NCI-H187 (cell line): ENCODE results near the gene CYB561D1.

ENCODE experiments used
- DNase-seq, 2 experiments: peaks; one replicate each; lab custom pipeline; 2025; lab: John Stamatoyannopoulos, UW

The CYB561D1 gene

DNA sequence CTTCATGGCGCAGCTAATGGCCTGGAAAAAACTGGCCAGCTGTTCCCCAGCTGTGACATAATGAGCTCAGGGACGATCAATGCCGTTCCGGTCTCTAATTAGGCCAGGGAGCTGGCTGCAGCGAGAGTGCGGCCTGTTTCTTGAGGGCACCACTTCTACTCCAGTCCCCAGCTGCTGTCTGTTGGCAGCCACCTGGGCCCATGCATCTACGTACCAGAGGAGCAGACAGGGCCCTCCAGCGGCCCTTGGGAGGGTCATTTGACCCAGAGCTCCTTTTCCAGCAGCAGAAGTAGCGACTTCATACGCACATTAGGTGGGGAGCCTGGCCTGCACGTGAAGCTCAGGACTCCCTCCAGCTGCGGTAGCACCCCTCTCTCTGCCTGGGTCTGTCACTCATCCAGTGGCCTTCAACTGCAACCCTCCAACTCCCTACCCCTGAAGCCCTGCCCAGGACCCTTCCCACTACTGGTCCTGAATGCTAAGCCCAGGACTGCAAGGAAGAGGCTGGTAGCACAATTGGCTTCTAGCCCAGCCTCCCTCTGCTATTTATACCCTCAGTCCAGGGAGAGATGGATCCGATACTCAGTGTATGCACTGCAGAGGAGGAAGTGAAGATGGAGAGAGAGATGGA lies 36.7 kb downstream of the CYB561D1 start:
- DNase-seq = peak in 1 of 2 experiments; percentile 38

DNA sequence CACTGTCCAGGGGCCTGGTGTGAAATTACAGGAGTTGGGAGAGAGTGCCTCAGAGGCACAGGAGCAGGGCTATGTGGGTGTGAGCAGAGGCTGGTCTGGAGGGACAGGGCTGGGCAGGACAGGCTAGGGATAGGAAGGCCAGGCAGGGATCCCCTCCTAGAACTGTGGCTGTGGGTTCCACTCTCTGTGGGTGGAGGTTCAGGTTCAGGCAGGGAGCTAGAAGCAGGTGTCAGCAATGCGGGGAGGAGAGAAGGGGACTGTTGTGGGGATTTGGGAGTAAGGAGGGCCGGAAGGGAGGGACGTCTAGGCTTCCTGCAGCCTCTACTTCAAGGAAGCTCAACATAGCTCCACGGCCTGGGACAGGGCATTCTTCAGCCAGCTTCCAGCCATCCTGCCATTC lies 37.5 kb downstream of the CYB561D1 start:
- DNase-seq = no peak

DNA sequence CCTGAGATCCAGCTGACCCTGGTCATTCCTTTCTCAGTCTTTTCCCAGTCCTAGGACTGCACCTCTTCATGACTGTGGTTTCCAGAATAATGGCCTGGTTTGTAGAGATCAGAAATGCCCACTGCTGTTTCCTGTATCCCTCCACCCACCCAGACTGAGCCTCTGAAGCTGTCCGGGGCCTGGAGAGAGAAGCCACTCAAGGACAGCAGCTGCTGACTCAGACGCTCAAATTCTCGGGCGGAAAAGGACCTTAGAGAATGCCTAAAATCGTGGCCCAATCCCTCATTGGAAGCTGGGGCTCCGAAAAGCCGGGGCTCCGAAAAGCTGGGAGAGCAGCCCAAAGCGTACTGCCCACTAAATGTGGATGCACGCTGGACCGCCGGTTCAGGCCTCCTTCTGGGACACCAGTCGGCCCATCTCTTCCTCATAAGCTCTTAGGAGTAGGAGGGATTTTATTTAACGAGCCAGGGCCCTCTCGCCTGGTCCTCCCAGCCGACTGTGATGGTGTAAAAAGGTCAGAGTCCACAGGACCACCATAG lies 38.0 kb downstream of the CYB561D1 start:
- DNase-seq = no peak

DNA sequence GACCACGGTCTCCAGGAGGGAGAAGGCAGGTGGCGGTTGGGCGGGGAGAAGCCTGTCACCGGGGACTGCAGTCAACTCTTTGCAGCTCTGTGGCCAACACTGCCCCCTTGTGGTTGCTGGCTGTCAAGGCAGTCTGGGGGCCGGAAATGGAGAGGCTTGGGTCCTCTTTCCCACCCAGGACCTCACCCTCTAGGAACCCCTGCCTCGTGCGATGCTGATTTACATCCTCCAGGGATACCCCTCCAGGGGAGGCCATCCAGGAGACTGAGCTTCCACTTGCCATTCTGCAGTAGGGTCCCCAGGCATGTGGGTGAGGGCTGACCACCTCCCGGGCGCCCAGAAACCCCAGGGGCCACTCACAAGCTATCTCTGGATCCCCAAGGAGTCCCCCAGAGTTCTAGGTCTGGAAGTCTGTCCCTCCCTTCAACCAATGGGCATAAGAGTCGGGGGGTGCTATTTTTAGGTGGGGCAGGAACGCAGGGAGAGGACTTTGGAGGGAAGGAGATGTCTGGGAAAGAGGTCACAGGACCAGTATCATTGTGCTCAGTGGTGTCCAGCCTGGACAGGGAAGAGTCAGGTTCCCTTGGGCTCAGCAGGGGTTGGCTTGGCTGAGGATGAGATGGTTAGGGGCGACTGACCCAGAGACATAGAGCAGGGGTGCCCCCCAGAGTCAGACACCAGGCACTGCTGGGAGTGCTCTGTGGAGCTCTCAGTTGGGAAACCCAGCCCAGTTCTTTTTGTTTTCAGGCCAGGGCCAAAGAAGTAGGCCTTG lies 38.7 kb downstream of the CYB561D1 start:
- peak; percentile 52 to 65 for DNase-seq

DNA sequence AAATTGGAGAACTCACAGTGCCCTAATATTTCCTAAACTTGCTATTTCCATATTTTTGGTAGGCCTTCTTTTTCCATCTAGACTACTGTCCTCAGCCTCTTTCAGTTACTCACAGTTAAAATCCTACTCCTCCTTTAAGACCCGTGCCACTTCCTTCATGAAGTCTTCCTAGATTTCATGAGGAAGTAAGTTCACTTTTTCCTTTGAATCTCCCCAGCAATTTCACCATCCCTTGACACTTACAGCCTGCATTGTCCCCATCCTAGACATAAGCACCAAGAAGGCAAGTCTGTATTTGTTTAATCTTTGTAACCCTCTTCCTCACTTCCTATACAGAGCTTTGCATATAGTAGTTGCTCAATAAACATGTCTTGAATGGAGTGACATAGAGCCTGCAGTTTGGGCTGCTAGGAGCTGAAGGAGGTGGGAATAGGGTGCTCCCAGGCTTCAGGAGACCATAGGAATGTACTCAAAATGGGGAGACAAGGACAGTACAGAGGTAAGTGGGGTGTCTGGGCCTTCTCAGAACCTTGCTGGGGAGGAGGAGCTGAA lies 40.5 kb downstream of the CYB561D1 start:
- DNase-seq = no peak

DNA sequence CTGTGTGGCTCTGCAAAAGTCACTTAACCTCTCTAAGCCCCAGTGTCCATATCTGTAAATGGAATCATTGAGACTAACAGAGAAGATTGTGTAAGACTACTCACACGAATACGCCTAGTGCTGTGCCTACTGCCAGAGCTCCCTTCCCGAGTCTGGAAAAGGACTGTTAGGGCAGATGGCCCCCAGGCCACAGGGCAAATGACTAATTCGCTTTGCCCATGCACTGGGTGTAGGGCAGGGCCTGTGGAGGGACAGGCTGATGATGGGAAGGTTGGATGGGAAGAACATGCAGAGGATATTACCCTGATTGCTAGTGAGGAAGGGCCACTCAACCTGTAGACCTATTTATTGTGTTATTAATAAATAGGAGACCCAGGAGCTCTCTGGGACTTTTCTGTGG lies 41.6 kb downstream of the CYB561D1 start:
- no peak for DNase-seq

DNA sequence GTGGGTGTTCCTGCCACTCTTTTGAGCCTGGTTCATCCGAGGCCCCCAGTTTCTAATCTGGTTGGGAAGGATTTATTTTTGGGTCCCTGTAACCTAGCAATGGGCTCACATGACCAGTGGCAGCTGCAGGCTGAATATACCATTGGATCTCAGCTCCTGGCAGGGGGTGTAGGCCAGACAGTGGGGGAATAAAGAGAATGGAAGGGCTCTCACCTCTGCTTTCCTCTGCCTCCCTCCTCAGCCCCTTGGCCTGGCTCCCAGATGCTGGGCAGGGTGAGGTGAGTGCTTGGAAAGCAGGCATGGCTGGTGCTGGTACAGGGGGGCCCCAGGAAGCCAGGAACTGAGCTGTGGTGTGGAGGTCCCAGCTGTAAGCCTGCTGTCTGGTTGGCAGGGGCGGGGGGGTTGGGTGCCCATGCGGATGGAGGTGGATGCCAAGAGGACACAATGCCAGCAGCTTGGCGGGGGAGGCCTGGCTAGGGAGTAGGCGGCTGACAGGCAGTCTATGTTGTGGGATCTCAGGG lies 42.1 kb downstream of the CYB561D1 start:
- no peak for DNase-seq

DNA sequence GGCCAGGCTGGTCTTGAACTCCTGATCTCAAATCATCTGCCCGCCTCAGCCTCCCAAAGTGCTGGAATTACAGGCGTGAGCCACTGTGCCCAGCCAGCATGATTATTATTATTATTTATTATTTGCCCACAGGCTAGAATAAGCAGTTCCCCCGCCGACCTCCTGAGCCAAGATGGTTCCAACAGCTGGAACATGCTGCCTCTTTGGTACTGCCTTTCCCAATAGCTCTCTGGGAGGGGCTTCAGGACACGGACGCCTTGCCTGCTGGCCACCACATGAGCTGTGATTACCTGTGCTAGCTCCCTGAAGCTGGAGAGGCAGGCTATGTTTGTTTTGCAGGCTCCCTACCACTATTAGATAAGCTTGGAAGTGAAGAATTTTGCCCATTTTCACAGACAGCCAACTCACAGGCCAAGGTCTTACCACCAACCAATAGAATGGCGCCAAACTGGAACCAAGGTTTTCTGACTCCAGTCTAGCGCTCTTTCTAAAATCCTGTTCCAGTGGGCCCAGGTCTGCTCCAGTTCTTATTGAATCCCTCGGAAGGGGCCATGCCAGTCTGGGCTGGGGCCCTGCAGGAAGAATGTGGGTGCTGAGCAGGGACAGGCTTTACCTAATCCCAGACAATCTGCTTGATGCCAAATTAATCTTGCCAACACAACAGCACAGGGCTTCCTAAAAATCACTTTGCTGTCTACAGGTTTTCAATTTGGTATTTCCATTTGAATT lies 43.7 kb downstream of the CYB561D1 start:
- no peak for DNase-seq

DNA sequence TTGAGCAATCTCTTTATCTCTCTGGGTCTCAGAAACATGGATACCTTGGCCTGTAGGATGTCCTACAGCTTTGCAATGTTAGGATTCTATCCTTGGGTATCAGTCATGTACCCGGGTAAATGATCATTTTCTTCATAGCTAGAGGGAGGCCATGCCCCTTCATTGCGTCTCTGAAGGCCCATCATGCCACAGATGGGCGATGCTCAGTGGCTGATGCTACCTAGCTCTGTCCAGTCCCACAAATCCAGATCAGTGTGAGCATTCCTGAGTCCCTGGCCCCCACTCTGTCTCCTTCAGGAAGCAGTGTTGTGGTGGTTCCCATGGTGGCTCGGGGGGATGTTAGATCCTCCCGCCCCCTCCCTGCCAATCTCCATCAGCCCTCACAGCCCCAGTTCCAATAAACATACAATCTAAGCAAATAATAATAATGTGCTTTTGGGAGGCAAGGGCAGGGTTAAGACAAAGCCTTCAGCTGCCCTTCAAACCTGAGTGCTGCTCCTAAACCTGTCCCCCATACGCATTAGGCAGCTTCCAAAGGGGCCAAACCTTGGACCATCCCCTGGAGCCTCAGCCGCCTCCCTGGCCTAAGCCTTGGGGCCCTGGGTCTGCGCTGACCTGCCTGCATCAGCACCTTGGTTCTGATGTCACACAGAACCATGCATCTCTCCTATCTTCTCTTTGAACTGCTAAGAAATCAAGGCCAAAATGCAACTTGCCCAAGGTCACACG lies 45.1 kb downstream of the CYB561D1 start:
- DNase-seq = no peak

DNA sequence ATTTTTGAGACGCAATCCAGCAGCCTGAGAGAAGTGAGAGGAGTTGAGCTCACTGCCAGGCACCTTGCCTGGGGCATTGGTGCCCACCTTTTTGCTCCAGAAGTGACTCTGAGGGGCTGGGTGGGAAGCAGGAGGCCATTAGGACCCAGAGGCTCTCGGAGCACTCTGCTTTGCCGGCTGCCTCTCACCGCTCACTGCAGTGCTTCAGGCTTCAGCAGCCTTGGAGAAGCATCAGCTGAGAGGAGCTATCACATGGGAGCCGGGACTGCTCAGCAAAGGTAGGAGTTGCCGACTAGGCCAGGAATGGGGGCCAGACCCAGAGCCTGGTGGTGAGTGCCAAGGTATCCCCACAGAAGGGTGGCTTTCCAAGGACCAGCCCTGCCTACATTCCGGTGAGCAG lies 45.8 kb downstream of the CYB561D1 start, which contains the start of gene GPR61:
GPR61 (plus strand) TSS at position 197 of the 400 bp plus-strand sequence. CDS start 3,151 bp downstream, outside the sequence.
- DNase-seq = no peak

DNA sequence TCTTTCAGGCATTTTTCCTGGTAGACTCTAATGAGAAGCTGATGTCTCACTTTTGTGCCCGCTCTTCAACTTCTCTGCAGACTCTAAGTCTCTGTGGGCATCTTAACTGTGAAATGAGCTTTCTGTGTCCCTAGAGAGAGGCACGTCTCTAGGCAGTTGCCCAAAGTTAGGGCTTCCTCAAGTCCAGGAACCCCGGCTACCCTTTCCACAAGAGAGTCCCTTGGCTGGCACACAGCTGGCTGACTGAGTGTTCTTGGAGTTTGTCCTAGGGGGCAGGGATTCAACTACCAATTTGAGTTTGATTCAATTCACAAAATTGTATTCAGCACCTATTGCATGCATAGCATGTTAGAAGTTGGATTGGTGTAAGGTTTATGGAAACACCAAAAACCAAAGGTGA lies 47.2 kb downstream of the CYB561D1 start:
- DNase-seq = no peak

DNA sequence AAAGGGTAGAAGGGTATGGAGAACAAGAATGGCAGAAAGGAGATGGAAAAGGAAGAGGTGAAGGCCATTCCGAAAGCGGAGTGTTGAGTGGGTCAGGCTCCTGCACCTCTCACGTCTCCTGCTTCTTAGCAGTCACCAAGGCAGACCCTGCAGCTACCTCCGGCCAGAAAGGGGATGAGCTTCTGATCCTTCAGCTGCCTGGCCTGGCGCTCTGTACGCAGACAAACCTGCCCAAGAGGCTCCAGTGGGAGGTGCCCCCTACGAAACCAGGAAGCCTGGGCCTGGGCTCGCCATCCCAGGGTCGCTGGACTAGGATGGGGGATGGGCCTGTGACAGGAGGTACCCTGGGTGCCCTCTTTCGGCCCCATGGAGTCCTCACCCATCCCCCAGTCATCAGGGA lies 48.8 kb downstream of the CYB561D1 start:
- no peak for DNase-seq

DNA sequence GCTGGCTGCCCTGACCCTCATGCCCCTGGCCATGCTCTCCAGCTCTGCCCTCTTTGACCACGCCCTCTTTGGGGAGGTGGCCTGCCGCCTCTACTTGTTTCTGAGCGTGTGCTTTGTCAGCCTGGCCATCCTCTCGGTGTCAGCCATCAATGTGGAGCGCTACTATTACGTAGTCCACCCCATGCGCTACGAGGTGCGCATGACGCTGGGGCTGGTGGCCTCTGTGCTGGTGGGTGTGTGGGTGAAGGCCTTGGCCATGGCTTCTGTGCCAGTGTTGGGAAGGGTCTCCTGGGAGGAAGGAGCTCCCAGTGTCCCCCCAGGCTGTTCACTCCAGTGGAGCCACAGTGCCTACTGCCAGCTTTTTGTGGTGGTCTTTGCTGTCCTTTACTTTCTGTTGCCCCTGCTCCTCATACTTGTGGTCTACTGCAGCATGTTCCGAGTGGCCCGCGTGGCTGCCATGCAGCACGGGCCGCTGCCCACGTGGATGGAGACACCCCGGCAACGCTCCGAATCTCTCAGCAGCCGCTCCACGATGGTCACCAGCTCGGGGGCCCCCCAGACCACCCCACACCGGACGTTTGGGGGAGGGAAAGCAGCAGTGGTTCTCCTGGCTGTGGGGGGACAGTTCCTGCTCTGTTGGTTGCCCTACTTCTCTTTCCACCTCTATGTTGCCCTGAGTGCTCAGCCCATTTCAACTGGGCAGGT lies 49.5 kb downstream of the CYB561D1 start:
- DNase-seq = no peak

DNA sequence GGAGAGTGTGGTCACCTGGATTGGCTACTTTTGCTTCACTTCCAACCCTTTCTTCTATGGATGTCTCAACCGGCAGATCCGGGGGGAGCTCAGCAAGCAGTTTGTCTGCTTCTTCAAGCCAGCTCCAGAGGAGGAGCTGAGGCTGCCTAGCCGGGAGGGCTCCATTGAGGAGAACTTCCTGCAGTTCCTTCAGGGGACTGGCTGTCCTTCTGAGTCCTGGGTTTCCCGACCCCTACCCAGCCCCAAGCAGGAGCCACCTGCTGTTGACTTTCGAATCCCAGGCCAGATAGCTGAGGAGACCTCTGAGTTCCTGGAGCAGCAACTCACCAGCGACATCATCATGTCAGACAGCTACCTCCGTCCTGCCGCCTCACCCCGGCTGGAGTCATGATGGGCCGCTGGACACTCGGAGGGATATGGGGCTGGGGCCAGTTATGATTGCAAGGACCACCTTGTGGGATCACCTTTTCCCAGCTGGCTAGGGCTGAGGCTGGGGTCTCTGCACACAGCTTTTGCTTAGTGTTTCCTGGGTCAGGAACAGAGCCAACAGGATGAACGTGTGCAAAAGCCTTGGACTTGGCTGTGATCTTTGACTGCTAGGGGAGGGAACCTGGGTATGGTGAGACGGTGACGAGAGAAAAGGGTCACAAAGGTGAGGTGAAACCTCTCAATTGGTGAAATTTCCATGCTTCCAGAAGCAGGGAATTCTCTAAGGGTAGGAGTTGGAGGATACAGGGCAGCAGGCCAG lies 50.3 kb downstream of the CYB561D1 start:
- no peak for DNase-seq

DNA sequence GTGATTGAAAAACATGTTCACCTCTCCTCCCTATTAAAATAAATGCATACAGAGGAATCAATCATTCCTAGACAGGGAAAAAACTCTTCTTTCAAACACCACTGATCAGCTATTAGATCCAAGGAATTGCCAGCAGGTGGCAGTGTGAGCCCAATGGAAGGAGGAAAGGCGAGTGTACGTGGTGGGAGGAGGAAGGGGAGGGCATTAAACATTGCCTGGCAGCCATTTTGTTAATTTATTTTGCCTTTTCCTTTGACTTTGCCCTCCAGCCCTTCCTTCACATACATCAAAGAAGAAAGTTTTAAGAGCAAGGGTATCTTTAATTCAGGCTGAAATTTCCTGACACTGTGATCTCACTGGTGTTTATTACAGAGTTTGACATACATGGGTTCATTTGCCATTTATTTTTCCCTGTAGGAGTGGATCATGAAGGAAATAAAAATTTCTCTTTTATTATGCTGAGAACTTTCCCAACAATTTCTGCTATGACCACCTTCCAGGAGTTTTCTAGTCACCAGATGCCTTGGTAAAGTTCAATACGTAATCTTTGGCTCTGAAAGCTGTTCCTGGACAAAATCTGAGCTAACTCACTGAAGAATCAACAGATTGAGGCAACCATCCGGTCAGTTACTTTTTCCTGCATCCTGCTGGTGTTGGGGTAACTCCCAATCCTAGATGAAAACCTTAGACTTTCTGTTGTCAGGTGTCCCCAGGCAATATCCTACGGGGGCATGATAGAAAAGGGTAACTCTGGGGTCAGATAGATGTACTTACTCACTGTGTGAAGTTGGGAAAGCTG lies 52.6 kb downstream of the CYB561D1 start:
- peak; percentile 56 to 74 for DNase-seq

DNA sequence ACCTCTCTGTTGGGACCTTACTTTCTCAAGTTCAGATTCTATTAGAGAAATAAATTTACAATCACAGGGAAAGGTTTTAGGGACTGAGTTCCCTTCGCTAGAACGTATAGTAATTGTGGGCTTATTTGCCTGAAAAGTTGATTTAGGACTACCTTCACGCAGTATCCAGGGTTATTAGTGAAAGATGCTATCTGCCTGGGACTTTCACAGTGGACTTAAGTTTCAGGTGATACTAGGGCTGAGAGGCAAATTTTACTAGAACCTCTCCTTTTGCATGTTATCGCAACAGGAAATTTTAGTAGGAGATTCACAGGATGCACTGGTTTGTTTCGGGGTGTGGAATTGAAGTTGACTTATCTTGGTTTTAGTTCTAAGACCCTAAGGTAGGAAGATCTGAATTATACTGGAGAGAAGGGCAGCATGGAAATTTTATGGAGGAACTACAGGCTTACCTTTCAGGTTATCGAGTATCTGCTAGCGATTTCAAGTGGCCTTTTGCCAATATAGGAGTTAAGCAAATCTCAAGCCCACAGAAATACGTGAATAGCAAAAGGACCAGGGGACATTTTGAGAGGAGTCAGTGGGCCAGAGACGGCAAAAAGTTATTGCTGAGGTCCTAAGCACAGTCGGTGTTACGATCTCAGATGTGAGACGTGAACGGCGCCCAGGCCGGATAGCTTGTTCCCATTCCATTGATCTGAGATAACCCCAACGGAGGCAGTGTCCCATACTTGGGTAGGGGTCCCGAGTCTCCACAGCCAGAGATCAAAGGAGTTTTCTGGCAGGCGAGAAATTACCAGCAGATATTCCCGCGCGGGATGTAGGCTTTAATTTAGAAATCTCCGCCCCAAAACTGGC lies 53.8 kb downstream of the CYB561D1 start:
- DNase-seq = no peak

DNA sequence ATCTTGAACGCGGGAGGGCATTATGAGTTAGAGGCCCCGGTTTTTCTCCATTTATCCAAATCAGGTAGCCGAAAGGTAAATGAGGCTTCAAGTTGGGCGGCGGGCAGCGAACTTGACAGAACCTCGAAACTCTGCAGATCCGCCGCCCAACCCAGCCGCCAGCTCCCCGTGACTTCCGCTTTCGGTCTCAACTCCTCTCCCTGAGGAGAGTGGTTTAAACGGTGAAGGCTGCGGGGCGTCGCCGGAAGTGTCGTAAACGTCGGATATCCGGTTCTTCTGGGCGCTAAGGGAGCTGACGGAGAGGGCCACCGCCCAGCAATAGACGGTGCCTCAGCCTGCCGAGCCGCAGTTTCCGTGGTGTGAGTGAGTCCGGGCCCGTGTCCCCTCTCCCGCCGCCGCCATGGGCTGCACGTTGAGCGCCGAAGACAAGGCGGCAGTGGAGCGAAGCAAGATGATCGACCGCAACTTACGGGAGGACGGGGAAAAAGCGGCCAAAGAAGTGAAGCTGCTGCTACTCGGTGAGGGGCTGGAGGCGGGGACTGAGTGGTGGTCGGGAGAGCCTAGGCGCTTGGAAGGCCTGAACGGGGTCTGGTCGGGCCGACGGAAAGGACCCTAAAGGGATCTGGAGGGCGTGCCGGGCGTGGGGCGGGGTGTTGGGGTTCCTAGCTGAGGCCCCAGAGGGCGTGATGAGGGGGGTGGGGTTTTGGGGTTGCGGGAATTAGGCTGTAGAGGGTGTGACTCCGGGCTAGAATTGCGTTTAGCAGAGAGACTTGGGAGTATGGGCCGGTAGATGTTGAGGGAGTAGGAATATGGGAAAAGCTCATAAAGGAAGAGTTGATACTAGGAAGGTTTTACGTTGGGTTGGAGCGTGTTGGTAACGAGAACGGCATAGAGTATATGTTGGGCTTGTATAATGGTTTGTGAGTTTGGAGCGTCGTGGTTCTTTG lies 54.7 kb downstream of the CYB561D1 start, which contains the start of gene GNAI3:
GNAI3 (plus strand) TSS at position 295 of the 947 bp plus-strand sequence; CDS start at position 401, 106 bp downstream.
- peak; percentile 86 to 88 for DNase-seq
